ENCODE measurements around the gene ENTR1.

The ENTR1 gene, protein sequence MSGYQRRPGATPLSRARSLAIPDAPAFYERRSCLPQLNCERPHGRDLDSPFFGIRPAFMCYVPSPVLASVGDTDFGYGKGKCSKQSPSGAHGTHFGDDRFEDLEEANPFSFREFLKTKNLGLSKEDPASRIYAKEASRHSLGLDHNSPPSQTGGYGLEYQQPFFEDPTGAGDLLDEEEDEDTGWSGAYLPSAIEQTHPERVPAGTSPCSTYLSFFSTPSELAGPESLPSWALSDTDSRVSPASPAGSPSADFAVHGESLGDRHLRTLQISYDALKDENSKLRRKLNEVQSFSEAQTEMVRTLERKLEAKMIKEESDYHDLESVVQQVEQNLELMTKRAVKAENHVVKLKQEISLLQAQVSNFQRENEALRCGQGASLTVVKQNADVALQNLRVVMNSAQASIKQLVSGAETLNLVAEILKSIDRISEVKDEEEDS

DNA sequence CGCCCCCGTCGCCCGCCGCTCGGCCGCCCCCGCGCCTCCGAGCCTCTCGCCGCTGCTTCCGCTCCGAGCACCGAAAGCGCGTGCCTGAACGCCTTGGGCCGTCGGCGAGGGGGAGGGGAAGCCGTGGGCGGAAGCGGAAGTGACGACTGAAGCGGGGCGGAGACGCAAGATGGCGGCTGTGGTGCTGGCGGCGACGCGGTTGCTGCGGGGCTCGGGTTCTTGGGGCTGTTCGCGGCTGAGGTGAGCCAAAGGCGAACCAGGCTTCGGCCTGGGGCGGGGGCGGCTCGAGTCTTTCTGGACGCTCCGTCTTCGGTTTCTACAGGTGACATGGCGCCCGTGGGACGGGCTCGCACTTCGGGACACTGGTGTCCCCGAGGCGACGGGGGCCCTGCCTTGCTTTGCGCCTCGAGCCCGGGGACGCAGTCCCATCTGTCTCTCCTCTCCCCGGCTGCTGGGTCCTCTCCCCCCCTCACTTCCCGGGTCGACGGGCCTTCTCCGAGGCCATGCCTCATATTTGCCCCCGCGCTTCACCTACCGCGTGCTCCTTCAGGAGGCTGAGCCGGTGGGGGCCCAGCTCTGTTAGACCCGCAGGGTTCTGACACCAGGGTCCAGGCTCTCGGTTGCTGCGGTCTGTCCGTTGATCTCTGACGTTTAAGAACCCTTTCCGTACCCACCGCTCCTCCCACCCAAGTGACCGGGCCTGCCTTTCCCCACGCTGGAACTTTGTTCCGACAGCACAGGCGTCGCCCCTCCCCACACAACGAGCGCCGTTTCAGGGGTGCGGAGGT, at the start of gene ENTR1, which contains the start of gene PMPCA:
TSS of gene ENTR1 (minus strand) at position 115 of the 788 bp plus-strand sequence. CDS start 217 bp downstream, outside the sequence.
TSS of gene PMPCA (plus strand) at position 159 of the 788 bp plus-strand sequence. CDS start at position 170, 11 bp downstream.
- peak; percentile 81 for DNase-seq (ENCODE audit: low spot score)

DNA sequence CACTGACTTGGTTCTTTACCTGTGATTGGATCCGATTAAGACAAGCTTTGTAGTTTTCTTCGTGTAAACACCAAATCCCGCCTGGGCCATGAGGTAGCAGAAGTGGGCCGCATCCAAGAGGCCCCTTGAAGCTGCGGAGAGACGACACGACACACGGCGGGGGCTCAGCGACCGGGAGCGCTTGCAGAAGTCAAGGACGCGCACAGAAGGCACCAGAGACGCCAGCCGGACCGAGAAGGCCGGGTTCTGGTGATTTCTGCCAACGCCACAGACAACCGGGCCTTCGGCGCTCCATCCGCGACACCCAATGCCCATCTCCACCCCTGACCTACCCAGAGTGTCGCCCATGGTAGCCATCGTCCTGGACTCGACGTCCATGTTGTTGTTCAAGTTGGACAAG, 49.0 kb upstream of the ENTR1 start:
- DNase-seq (ENCODE audit: low spot score) = no peak

DNA sequence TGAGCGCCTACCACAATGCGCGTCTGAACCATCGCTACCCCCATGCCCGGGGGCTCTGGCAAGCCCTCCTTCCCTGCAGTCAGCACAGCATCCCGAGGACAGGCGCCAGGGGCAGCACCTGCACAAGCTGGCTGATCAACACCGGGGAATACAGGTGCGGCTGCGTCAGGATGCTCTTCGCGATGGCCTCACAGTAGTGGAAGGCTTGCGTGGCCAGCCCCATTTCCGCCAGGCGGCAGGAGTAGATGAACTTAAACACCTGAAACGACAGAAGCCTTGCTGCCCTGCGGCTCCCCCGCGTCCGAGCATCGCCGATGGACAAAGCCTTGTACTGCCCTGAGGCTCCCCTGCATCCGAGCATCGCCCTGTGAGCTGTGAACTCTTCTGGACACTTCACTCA, 46.9 kb upstream of the ENTR1 start:
- no peak for DNase-seq (ENCODE audit: low spot score)

DNA sequence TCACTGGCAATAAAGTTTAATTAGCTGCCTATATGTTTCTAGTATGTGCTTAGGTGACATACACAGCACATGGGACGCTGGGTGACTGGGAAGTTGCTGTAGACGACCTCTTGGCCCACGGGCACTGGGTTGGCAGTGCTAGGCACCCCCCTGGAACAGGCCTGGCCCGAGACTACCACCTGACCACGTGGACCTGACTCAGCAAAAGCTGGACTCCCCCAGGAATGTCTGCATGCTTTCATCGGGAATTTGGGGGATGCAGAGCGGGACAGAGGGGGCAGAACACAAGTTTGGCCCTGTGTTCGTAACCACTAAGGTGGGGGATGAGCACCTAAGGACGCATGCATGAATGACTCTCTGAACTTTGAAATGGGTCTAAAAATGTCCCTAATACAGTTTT, 45.8 kb upstream of the ENTR1 start:
- no peak for DNase-seq (ENCODE audit: low spot score)

DNA sequence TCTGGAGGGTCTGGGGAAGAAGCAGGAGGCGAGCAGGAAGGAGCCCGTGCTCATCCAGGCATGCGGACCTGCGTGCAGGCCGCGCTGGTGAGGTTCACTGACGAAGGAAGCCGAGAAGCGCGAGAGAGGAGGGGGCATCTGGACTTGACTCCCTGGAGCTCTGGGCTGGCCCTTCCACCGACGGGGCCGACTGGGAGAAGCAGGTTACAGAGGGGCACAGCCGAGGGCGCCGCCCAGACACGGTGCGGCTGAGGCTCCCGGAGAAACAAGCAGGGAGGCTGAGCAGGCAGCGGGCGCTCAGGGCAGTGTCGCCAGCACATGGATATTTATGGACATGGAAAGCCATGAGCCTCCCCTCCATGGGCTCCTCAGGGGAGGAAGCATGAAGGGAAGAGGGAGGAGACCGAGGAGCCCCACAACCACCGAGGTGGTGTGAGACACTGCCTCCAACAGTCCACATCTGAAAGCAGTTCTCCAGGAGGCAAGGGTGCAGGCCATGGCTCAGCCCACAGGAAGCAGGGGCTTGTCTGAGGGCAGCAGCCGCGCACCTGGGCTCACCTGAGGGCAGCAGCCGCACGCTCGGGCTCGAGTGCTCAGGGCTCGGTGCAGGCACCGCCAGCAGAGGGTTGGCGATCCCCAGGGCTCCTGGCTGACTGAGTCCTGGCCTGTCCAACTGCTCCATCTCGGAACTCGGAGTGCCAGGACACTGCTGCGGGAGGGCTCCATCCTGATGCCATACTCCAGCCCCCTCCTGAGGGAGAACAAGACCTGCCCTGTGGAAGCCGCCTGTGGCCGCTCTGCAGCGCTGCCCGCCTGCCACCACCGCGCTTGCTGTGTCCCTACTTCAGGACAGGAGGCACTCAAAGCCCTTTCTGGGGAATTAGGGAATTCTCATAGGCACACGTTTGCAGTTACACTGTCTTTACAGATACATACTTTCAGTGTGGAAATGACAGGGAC, 44.9 kb upstream of the ENTR1 start:
- DNase-seq (ENCODE audit: low spot score) = no peak

DNA sequence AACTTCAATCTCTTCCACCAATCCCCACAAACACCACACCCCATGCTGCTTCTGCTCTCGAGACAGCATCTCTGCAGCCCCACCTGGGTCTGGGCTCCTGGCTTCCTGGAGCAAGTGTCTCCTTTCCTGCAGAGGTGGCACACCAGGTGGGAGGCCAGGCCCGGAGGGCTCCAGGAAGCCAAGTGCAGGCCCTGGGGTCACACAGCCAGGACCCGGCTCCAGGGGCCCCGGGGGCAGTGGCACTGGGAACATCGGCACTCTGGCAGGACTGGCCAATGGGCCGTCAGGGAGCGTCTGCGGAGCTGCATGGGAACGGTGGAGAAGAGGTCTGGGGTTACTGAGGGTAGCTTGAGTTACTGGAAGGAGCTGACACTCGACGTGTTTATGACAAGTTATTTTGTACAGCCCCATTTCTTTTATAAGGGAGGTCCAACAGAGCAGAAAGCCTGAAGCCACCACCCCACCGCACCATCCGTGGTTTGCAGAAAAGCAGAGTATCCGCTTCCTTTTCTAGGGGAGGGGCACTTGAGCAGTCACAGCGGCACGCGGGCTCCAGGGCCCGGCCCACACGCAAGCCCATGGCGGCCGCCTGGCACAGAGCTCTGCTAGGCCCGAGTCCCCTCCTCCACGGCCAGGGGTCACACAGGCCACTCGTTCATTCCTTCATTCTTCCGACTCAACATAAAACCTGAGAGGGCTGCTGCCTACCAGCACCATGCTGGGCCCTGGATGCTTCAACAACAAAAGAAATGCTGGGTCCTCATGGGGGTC, 43.8 kb upstream of the ENTR1 start:
- no peak for DNase-seq (ENCODE audit: low spot score)

DNA sequence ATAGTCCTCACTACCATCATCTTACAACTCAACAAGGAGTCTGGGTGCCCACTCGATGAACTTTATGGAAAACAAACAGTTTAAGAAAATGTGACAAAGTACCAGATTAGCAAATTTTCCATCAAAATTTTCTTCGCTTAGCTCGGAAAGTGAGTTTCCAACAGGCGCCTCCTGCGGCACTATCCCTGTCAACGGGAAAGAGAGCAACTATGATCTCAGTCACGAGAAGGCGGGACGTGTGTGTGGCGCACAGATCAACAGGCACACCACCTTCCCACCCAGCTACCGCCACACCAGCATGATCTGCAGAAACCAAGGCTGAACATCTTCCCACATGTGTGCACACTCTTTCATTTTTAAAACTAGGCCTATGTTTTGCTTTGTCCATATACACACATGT, 42.9 kb upstream of the ENTR1 start:
- DNase-seq (ENCODE audit: low spot score) = no peak

DNA sequence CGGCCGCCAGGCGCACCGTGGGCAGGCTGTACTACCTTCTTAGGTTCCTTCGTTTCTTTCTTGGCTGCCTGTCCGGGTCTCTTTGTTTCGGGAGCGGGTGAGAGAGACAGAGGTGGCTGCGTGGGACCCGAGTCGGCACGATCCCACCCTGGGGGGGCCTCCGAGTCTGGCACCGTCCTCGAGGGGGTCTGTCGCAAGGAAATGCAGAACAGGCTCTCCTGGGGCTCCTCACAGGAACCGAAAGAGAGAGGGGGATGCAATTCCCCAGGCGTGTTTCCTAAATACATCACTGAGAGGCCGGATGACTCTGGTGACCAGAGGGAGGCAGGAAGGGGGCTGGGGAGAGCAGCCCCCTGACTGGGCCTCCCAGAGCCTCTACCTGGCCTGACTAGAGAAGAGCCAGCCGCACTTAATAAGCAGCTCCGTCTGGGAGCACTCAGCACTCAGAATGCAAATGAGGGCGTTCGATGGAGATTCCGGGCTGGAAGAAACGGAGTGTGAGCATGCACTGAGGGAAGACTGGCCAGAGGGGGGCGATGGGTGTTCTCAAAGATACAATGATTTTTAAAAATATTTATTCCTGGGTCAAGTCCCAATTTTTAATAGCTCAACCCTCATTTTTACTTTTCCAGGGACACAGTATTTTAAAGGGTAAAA, 40.9 kb upstream of the ENTR1 start:
- DNase-seq (ENCODE audit: low spot score) = no peak

DNA sequence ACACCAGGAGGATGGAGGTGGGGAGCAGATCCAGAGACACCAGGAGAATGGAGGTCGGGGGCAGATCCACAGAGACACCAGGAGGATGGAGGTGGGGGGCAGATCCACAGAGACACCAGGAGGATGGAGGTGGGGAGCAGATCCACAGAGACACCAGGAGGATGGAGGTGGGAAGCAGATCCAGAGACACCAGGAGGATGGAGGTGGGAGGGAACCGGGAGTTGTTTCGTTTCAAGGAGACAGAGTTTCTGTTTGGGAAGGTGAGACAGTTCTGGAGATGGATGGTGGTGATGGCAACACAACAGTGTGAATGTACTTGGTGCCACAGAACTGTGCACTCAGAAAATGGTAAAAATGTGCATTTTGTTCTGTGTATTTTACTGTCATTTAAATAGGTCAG, 38.2 kb upstream of the ENTR1 start:
- no peak for DNase-seq (ENCODE audit: low spot score)

DNA sequence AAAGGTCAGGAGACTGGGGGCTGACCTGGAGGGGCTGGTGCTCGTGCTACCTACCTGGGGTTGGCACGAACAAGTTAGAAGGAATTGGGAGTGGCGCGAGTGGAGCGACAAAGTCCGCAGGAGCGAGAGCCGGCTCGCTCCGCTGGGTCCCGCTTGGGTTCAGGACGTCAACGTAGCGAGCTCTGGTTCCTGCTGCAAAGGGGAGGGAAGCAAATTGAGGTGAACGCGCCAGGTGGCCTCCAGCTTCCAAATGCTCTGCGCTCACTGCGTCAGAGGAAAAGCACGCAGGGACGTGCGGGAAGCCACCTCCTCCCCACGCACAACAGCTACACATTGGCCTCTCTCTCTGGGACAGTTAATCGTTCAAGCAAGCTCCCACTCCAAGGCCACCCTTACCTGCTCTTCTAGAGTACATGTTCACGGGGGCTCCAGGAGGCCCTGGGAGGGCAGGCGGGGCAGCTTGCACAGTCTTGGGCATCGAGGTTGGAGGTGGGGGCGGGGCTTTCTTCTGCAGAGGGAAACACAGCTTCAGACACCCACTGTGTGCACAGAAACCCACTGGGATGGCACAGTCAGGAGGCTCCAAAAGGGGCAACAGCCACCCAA, 36.9 kb upstream of the ENTR1 start:
- no peak for DNase-seq (ENCODE audit: low spot score)

DNA sequence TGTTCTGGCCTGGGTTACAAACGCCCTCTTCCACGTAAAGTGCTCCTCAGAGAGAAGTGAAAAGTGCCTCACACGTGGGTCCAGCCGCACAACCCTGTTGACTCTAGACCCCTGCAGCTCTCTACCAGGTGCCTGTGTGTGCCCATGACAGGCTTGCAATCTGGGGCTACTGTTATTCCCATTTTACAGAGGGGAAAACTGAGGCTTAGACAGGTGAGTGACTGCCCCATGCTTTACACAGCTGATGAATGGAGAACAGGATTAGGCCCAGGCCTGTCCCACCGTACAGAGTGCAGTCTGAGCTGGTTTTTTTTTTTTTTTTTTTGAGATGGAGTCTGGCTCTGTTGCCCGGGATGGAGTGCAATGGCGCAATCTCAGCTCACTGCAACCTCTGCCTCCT, 35.4 kb upstream of the ENTR1 start:
- DNase-seq (ENCODE audit: low spot score) = no peak

DNA sequence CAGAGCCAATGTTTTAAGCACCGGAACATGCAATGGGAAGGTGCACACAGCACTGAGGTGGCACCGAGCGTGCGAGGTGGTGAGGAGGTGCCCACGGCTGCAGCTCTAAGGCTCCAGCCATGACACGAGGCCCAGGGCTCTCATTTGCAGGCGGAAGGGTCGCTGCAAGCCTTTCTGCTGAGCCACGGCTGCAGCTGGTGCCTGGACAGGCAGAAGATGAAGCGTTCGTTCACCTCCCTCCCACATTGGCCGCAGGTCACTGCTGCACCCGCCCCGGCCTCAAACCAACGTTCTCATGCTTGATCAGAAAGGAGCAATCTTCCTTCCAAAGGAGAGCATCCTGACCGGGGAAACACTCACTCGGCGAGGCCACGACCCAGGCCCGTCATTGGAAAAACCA, 33.7 kb upstream of the ENTR1 start:
- no peak for DNase-seq (ENCODE audit: low spot score)

DNA sequence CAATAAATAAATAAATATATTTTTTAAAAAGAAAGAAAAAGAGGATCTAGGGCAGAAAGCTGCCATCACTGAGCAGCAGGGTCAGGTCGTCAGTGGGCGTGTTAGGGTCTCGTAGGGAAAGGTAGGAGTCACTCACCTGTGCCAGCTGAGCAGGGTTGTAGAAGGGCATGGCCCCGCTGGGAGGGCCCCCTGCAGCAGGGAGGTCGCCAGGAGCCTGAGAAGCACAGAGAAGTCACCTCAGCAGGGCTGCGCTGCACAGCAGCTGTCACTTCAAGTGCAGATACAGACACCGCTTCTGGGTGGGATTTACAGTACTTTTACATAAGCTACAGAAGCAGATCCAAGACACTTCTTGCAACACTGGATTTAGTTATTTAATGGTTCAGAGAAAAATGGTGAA, 33.3 kb upstream of the ENTR1 start:
- DNase-seq (ENCODE audit: low spot score) = no peak

DNA sequence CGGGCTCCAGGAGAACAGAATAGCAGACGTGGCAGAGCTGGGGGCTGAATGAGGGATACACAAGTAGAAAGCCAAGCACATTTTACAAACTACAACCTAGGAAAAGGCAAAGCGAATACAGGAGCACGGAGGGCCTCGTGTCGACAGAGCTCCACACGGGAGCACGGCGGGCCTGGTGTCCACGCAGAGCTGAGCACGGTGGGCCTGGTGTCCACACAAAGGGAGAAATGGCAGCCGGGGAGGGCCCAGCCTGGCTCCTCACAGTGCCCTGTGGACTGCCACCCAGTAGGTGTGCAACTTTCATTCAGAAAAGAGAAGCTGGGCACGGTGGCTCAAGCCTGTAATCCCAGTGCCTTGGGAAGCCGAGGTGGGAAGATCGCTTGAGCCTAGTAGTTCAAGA, 32.7 kb upstream of the ENTR1 start:
- no peak for DNase-seq (ENCODE audit: low spot score)

DNA sequence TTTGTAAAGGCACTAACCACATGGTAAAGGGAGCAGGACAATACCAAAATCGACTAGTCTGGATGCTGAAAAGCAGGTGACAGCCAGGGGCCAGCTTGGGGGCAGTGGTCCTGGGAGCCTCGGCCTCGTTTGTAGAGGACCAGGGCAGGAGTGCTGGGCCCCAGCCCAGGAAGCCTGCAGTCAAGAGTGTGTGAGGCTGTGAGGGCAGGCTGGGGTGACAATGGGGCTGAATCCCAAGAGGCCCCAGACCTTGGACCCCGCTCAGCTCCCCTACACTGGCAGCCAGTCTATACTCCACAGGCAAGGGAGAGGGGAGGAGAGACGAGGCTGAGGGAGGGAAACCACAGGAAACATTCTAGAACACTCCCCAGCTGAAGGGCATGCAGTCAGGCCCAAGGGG, 31.9 kb upstream of the ENTR1 start:
- DNase-seq (ENCODE audit: low spot score) = no peak

DNA sequence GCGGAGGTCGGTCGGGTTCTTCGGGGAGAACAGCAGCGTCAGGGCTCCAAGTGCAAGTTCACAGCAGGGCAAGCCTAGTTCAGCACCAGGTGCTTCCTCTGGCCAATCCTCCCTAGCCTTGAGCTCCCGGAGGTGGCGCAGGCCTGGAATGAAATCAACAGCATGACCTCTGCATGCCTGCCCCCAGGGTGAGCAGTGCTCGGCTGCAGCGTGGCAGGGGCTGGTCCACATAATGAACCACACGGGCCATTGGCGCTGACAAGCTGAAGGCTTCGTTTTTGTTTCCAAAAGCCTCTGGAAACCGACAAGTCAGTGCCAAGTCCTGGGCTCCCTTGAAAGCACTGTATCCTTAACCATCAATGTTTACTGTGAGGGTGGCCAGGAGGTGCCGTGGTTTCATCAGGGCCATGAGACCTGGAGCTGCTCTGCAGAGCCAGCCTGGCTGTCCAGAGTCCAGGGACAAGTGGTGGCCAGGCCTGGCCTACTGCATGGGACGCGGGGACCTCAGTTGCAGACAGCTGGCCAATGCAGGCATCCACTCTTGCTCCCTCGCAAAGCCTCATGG, 31.3 kb upstream of the ENTR1 start:
- no peak for DNase-seq (ENCODE audit: low spot score)

DNA sequence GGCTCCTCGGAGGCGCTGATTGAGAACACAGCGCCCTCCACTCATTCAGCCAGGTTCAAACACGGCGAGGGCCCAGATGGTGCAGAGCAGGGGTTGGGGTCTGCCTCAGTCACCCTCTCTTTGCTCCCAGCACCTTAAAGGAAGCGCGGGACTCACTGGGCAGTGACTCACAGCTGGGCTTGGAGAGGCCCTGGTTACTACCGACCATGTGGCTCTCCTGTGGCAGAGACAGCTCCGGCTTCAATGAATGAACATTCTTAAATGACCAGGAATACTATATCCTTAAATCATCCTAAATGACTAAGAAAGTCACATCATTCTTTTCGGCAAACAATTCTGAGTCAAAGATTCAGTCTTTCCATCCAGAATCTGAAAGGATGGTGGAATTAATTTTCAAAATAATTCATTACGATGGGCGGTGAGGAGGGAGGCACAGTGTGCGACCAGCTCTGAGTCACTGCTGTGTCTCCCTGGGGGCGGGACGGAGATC, 30.8 kb upstream of the ENTR1 start:
- DNase-seq (ENCODE audit: low spot score) = no peak

DNA sequence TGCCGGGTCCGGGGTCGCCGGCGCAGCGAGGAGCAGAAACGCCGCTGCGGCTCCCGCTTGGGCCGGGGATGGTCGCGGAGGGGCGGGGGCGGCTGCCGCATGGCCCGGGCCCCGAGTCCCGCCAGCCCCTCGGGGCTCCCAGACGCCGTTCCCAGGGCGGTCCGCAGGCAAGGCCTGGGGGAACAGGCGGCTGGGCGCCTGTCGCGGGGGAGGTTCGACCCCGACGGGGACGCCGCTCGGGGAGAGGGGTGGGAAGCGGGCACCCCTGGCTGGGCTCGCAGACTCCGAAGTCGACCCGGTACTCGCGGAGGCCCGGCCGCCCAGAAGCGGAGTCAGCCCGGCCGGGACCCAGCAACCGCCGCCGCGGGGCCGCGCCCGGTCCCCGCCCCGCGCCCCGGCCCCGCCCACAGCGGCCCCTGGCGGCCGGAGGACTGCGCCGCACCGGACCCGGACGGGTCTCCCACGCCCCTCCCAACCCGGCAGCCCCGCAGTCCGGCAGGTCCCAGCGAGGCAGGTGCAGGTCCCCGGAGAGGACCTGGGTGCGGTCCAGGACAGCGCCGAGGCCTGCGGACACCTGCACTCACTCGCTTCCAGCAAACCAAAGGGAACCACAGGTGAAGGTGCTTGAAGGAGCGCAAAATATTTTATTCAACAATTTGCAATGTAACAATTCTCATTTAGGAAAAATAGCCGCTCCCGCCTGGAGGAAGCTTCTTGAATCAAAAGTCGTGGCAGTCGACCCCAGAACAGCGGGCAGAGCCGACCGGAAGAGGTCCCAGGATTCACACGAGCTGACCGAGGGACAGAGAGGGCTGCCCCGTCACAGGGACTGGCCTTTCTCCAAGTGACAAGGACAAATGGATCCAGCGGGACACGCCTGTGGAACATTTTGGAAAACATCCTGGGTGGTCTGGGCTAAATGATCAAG, 29.3 kb upstream of the ENTR1 start, which contains the start of gene INPP5E:
TSS of gene INPP5E (minus strand) at position 365 of the 928 bp plus-strand sequence. CDS start 426 bp downstream, outside the sequence.
- no peak for DNase-seq (ENCODE audit: low spot score)

Data from pons (tissue), 1 donor.